H7 (cell line): ENCODE data around the gene ZNF236. TPM values are rescaled to one million over a fixed set of nuclear protein-coding genes. Genes with fewer than 3 reads are reported as not detected.
A peak's percentile ranks its signal among the peaks of the same experiment; 100 is the strongest.

Source experiments
- DNase-seq: peaks from one replicate; pipeline ENCODE4 v3.0.0; 2012
- H3K27me3 ChIP-seq: 2 replicates; pipeline ENCODE4 v1.6.0; 2011; ENCODE audit warnings: mild to moderate bottlenecking, low read length; ENCODE audit not compliant: control insufficient read depth, insufficient read depth
- H3K36me3 ChIP-seq: replicated peaks from 2 replicates; pipeline ENCODE4 v1.5.1; 2011; ENCODE audit warnings: low read length; ENCODE audit not compliant: control insufficient read depth, insufficient read depth
- H3K4me3 ChIP-seq: 2 replicates; pipeline ENCODE4 v1.5.1; 2011; ENCODE audit warnings: low read depth, mild to moderate bottlenecking, control low read depth, low read length, moderate library complexity; ENCODE audit not compliant: insufficient read depth
- total RNA-seq: library from RNA; depleted of rRNA; stranded (reverse); fragments of >200 nt; shearing (Covaris generic); gene quantifications from 2 replicates; pipeline ENCODE4 v1.2.3, GENCODE V29; 2014

Gene ZNF236
- total RNA-seq, 1 experiment from 2014 or later = 9.1 TPM

DNA sequence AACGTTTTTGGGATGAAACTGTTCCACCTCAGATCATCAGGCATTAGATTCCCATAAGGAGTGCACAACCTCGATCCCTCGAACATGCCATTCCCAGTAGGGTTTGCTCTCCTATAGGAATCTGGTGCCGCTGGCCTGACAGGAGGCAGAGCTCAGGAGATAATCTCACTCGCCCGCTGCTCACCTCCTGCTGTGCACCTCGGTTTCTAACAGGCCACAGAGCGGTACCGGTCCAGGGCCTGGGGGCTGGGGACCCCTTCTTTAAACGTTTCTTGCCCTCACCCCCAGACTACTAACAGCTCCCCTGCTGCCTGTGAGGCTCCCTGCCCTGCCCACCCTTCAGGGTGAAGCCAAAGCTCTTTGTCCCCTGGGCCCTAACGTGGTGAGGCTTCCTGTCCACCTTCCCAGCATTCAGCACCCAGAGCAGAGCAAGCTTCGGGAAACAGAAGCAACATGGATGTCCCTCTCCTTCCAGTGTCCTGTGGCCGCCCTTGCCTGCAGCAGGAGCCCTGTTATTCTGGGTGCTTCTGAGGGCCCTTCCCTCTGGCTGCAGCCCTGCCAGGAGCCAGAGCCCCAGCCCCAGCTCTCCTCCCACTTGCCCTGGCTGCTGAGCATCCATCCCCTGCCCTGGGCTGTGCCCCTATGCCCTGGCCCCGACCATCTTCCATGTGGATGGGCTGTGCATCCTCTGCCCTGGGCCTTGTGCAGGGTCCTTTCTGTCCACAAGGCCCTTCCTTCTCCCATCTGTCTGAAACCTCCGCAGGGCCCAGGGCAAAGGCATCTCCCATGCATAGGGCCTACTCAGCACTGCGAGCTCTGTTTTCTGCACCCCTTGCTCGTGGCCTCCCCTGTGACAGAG lies 170.1 kb downstream of the ZNF236 start:
- Histone ChIP-seq H3K4me3 (no peak overlapping the region), H3K27me3 (no peaks in the 10 kb centered on the region), H3K36me3 (no peaks in the 10 kb centered on the region)
- DNase-seq = no peak

GRCh38 chr18:76993085-76993382 lies 170.7 kb downstream of the ZNF236 start:
- no peaks in the 10 kb centered on the region for H3K27me3 ChIP-seq
- no peaks in the 10 kb centered on the region for H3K36me3 ChIP-seq
- no peak for DNase-seq
- H3K4me3 ChIP-seq = no peak overlapping the region

DNA sequence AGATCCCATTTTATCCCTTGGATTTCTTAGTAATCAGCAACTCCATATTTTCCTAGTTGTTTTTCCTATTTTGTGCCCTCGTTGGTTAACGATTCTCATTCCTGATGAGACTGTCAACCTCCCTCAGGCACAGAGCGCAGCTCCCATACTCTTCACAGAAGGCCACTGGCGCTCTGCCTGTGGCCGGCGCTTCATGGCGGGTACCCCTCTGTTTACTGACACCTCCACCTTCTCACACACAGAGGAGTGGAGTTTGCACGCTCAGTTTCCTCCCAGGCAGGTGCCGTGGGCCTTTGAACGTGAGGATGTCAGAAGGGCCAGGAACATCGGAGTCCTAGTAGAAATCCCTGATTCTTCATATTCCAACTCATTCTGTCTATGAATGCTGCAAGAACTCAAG lies 171.2 kb downstream of the ZNF236 start:
- H3K36me3 ChIP-seq = no peaks in the 10 kb centered on the region
- no peak for DNase-seq
- no peaks in the 10 kb centered on the region for H3K27me3 ChIP-seq
- no peak overlapping the region for H3K4me3 ChIP-seq

- no peak for DNase-seq
- Histone ChIP-seq H3K36me3 (no peaks in the 10 kb centered on the region), H3K4me3 (no peak overlapping the region), H3K27me3 (no peaks in the 10 kb centered on the region)
These were observed 171.8 kb downstream of the ZNF236 start for GRCh38 chr18:76994086-76994654.

DNA sequence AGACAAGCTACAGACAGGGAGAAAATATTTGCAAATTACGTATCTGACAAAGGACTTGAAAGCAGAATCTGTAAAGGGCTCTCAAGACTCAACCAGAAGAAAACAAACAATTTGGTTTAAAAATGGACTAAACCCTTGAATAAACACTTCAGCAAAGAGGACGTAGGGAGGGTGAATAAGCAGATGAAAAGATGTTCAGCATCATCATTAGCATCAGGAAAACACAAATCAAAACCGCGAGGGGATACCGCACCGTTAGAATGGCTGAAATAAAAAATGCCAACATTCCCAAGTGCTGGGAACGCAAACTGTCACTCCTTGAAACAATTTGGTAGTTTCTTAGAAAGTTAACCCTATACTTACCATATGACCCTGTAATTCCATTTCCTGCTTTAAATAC lies 173.5 kb downstream of the ZNF236 start:
- H3K36me3 ChIP-seq = no peaks in the 10 kb centered on the region
- DNase-seq = no peak
- no peak overlapping the region for H3K4me3 ChIP-seq
- H3K27me3 ChIP-seq = no peaks in the 10 kb centered on the region

DNA sequence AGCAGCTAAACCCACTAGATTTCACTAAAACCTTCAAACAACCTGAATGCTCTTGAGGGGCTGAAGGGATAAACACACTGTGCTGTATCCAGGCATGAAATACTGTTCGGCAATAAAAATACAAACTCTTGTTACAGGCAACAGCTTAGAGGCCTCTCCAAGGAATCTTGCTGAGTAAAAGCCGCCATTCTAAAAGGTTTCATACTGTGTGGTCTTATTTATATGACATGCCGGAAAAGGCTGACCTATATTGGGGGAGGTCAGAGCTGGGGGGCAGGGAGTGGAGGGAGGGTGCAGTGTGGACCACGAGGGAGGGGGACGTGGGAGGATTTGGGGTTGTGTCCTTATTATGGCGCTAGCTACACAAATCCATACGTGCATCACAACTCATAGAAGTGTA lies 174.1 kb downstream of the ZNF236 start:
- H3K36me3 ChIP-seq = no peaks in the 10 kb centered on the region
- no peak for DNase-seq
- no peak overlapping the region for H3K4me3 ChIP-seq
- no peaks in the 10 kb centered on the region for H3K27me3 ChIP-seq

- Histone ChIP-seq H3K4me3 (no peak overlapping the region), H3K27me3 (no peaks in the 10 kb centered on the region), H3K36me3 (no peaks in the 10 kb centered on the region)
- DNase-seq = peak; percentile 37
These were observed 175.8 kb downstream of the ZNF236 start for GRCh38 chr18:76997951-76998808.

DNA sequence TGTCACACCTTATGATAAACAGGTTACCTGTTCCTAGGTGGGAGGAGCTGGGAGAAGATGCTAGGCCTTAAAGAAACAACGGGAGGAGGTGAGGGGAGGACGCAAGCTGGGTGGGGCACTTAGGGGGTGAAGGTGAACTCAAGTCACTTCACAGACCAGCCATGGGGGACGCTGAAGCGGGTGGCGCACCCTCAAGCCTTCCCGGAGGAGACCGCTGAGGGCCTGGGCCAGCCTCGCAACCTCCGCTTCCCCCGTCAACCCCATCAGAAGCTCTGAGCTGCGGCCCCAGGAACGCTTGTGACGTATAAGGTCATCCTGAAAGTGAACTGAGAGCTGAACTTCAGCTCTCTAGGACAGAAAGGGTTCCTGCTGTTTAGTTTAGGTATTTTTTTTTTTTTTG lies 176.7 kb downstream of the ZNF236 start:
- Histone ChIP-seq H3K4me3 (no peak overlapping the region), H3K27me3 (no peaks in the 10 kb centered on the region), H3K36me3 (no peaks in the 10 kb centered on the region)
- DNase-seq = no peak

DNA sequence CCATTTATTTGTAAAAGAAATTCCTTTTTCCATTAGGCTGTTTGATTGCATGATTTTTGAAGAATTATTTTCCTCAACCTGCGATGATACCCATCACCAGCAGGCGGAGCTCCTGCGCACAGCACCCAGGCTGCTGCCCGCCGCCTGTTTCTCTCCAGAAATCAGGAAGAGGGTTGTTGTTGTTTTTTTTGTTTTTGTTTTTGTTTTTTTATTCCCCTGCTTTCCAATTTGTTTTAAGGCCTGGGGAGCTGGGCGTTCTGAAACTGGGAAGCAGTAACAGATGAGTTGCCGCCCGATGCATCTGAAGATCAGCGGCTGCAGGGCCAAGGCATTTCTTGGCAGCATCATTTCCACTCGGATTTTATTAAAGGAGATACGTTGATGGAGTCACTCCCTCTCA lies 178.2 kb downstream of the ZNF236 start:
- peak; percentile 88 for DNase-seq
- H3K4me3 ChIP-seq = no peak overlapping the region
- no peaks in the 10 kb centered on the region for H3K27me3 ChIP-seq
- no peaks in the 10 kb centered on the region for H3K36me3 ChIP-seq

DNA sequence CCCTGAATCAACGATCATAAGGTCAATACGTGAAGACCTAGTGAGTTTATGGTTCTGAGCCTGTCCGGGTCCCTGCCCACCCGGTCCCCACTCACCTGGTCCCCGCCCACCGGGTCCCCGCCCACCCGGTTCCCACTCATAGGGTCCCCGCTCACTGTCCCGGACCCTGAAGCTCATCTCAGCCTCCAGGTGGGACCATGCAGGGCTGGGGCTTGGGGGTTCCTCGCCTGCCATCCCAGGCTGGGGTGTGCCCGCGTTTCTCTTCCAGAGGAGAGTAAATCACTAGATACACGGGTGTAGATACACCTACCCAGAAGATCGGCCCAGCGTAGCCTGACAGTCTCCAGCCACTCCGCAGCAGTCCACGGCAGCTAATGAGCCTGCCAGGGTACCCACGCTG lies 178.7 kb downstream of the ZNF236 start:
- Histone ChIP-seq H3K36me3 (no peaks in the 10 kb centered on the region), H3K4me3 (no peak overlapping the region), H3K27me3 (no peaks in the 10 kb centered on the region)
- DNase-seq = peak; percentile 53

DNA sequence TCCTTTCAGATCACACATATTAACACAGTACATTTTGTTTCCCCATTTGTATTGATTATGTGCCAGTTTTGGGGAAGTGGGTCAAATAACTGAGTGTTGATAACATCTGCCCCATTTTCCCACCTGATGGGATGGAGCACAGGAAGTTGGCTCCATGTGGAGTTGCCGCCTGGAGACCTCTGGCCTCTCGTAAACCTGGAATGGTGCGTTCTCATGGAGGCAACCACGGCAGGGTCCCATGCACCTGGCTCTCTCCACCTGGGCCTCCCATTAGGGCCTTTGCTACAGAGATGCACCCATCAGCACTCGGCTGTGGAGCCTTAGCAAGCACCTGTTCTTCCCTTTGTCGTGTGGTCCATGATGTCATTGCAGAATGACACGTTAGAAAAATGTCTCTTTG lies 179.6 kb downstream of the ZNF236 start:
- no peak overlapping the region for H3K4me3 ChIP-seq
- H3K27me3 ChIP-seq = no peaks in the 10 kb centered on the region
- DNase-seq = no peak
- no peaks in the 10 kb centered on the region for H3K36me3 ChIP-seq

DNA sequence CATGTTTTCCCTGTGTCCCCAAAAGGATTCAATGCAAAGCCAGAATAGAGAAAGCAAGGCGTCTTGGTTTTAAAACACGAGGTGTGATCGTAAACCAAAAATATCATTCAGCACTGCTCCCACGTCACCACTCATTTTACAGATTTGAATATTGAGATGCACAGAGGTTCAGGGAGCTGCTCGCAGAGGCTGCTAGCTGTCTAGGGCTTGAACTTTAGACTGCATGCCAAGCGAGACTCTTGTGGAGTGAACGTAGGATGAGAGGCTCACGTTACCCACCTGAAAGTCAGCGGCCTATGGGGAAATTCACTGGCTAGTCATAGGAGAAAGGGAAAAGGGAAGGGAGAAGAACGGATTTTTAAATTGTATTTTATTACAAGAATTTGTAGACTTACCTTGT lies 180.1 kb downstream of the ZNF236 start:
- DNase-seq = no peak
- Histone ChIP-seq H3K36me3 (no peaks in the 10 kb centered on the region), H3K27me3 (no peaks in the 10 kb centered on the region), H3K4me3 (no peak overlapping the region)

DNA sequence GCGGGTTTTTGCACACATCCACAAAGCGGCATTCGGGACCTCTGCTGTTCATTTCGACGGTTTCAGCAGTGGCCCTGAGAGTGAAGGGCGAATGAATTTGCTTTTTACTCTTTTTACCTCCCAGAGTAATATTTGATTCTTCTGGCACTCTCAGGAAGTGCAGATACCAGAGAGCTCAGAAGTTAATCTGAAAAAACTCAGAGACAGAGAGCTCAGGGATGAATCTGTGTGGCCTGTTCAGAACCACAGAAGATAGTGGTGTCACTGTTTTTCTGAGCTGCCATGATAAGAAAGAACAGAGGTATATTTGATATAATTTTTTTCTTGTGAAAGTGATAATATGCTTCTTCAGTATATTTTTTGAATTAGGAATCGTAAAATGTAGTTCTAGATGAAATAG lies 181.0 kb downstream of the ZNF236 start:
- DNase-seq = no peak
- no peak overlapping the region for H3K4me3 ChIP-seq
- H3K27me3 ChIP-seq = no peaks in the 10 kb centered on the region
- no peaks in the 10 kb centered on the region for H3K36me3 ChIP-seq

DNA sequence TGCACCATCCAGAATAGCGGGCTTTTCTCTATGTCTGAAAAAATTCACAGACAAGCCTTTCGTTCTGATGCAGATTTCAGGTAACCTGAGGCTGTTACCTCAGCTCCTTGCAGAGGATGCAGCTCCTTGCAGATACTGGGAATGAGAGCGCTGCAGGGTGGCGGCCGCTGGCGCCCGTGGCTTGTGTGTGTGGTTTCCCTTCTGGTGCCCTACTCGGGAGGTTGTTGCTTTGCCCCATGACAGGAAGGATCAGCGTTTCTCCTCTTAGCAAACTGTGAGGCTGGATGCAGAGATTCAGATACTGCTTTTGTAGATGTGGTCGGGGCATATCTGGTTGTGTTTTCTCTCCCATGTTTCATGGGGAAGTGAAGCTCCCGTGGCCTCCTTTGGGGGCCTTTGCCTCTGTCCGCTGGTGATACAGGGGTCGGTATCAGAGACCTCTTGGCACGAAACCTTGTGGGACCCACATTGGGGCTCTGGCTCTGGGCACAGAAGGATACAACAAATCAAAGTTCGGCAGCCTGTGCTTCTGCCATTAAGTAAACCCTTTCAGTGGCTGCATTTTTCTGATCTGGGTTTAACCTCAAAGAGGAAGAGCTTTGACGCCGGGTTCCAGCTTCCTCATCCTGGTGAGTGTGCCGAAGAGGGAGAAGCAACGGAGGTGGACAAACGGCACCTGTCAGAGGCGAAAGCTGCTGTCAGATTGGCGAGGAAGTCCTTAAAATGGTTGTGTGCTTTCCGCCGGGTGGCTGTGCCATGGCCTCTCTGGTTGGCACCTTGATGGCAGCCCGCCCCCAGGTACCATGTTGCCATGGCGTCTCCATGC lies 182.4 kb downstream of the ZNF236 start:
- H3K36me3 ChIP-seq = no peaks in the 10 kb centered on the region
- H3K4me3 ChIP-seq = no peak overlapping the region
- peak; percentile 37 for DNase-seq
- no peaks in the 10 kb centered on the region for H3K27me3 ChIP-seq
